MM.1S (cell line): ENCODE results near the gene STMND1.

ENCODE experiments used
- EZH2 ChIP-seq: fragments of 300-600 bp; sonication (generic); optimal IDR thresholded peaks from 2 replicates; pipeline ENCODE3; 2017; ENCODE audit warnings: low read depth, mild to moderate bottlenecking, antibody characterized with exemption, low read length, mixed read lengths
- TF ChIP-seq, protein P1 (sequence below): fragments of 300-600 bp; sonication (generic); IDR thresholded peaks from 2 replicates; pipeline ENCODE4 v1.5.1; 2016; ENCODE audit warnings: antibody characterized with exemption, low read length, mixed read lengths

DNA sequence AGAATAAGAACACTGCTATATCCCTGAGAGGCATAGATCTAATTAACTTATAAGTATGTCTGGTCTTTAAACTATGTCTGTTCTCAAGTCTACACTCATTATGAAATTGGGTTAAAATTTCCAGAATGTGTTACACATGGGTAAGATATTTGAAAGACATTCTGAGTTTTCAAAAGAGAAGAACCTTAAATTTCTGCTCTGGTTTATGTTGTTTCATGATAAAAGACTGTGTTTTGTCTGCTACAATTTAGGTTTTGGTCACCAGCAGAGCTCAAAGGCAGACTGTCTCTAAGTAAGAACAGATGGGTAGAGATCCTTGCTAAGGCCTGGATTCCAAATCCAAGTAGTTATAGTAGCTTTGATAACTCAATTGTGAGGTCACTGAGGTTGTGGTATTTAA lies 6.0 kb downstream of the STMND1 start:
- TF ChIP-seq, protein P1, sequence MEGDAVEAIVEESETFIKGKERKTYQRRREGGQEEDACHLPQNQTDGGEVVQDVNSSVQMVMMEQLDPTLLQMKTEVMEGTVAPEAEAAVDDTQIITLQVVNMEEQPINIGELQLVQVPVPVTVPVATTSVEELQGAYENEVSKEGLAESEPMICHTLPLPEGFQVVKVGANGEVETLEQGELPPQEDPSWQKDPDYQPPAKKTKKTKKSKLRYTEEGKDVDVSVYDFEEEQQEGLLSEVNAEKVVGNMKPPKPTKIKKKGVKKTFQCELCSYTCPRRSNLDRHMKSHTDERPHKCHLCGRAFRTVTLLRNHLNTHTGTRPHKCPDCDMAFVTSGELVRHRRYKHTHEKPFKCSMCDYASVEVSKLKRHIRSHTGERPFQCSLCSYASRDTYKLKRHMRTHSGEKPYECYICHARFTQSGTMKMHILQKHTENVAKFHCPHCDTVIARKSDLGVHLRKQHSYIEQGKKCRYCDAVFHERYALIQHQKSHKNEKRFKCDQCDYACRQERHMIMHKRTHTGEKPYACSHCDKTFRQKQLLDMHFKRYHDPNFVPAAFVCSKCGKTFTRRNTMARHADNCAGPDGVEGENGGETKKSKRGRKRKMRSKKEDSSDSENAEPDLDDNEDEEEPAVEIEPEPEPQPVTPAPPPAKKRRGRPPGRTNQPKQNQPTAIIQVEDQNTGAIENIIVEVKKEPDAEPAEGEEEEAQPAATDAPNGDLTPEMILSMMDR, result no peak
- no peak for TF ChIP-seq EZH2
